ENCODE measurements around the gene CHN2. TPM values are rescaled to one million over a fixed set of nuclear protein-coding genes. Genes with fewer than 3 reads are reported as not detected.

Gene CHN2
- total RNA-seq, 2 donors from 2014 or later, result 7.0 to 29.1 TPM

DNA sequence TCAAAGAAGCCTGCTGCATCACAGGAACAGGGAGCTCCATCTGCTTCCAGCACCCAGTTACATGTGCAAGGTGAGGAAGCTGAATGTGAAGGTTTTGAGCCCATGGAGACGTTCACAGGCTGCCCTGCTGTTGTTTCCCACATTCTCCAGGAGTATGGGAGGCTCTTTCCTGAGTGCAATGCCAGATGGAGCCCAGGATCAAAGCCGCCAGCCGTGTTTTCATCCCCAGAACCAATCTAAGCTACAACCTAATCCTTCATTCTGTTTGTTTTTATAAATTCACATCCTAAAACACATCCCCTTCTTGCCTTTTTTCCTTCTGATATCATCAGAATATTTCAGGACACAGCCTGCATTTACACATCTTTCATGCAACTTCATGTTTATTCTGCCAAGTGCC lies 270.2 kb downstream of the CHN2 start:
- intact Hi-C loops (cut with DNase I), result no loop called here
- Histone ChIP-seq H3K27ac (no peak overlapping the region), H3K36me3 (no peaks in the 10 kb centered on the region), H3K4me3 (no peak overlapping the region), H3K27me3 (replicated peaks; ENCODE audit: insufficient read depth) (no peaks in the 10 kb centered on the region), H3K4me1 (replicated peaks) (no peaks in the 10 kb centered on the region), H3K9me3 (no peaks in the 10 kb centered on the region)
- DNase-seq (ENCODE audit: low spot score), result no peak
- TF ChIP-seq POLR2AphosphoS5 (IDR thresholded peaks at IDR 0.05) (no peak), POLR2A (IDR thresholded peaks at IDR 0.05) (no peak)
- TF ChIP-seq, protein P1, sequence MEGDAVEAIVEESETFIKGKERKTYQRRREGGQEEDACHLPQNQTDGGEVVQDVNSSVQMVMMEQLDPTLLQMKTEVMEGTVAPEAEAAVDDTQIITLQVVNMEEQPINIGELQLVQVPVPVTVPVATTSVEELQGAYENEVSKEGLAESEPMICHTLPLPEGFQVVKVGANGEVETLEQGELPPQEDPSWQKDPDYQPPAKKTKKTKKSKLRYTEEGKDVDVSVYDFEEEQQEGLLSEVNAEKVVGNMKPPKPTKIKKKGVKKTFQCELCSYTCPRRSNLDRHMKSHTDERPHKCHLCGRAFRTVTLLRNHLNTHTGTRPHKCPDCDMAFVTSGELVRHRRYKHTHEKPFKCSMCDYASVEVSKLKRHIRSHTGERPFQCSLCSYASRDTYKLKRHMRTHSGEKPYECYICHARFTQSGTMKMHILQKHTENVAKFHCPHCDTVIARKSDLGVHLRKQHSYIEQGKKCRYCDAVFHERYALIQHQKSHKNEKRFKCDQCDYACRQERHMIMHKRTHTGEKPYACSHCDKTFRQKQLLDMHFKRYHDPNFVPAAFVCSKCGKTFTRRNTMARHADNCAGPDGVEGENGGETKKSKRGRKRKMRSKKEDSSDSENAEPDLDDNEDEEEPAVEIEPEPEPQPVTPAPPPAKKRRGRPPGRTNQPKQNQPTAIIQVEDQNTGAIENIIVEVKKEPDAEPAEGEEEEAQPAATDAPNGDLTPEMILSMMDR (IDR thresholded peaks at IDR 0.05), result no peak
- WGBS, result 58% methylated on average over 3 of the region's 3 CpGs

DNA sequence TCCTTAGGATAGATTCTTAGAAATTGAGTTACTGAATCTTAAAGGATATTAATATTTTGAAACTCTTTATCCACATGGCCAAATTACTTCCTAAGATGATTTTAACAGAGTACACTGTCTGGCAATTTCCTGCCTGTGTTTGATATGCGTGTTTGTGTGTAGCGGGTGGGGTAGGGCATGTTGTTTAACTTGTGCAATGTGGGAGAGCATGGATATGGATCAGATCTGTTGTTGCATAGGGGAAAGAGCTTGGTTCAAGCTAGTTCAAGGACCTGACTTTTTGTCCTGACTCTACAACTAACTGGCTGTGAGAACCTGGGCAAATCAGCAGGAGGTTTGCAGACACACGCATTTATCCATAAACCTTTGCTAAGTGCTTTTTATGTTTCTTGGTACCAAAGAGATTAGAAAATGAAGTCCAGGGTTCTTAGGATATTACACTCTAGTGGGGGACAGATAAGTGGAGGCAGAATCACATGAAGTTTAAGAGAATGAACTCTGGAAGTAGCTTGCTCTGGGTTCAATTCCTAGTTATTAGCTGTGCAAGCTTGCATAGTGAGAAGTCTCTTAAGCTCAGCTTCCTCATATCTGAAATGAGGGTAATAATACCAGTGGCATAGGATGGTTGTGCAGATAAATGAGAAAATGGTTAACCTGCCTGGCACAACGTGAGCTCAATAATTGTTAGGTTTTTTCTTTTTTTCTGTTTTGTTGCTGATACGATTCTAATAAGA lies 272.8 kb downstream of the CHN2 start:
- Histone ChIP-seq H3K9me3 (no peaks in the 10 kb centered on the region), H3K4me1 (replicated peaks) (no peaks in the 10 kb centered on the region), H3K36me3 (no peaks in the 10 kb centered on the region), H3K4me3 (no peak overlapping the region), H3K27me3 (replicated peaks; ENCODE audit: insufficient read depth) (no peaks in the 10 kb centered on the region), H3K27ac (no peak overlapping the region)
- DNase-seq (ENCODE audit: low spot score), result no peak
- TF ChIP-seq, protein P1 (IDR thresholded peaks at IDR 0.05), result no peak
- no peak for TF ChIP-seq POLR2AphosphoS5 (IDR thresholded peaks at IDR 0.05)
- no peak for TF ChIP-seq POLR2A (IDR thresholded peaks at IDR 0.05)
- WGBS, result 95% methylated on average over 5 of the region's 5 CpGs
- intact Hi-C loops (cut with DNase I), result no loop called here

- Histone ChIP-seq H3K4me1 (replicated peaks) (no peaks in the 10 kb centered on the region), H3K27ac (no peak overlapping the region), H3K27me3 (replicated peaks; ENCODE audit: insufficient read depth) (no peaks in the 10 kb centered on the region), H3K4me3 (no peak overlapping the region), H3K36me3 (no peaks in the 10 kb centered on the region), H3K9me3 (no peaks in the 10 kb centered on the region)
- intact Hi-C loops (cut with DNase I), result no loop called here
- DNase-seq (ENCODE audit: low spot score), result no peak
- no peak for TF ChIP-seq POLR2AphosphoS5 (IDR thresholded peaks at IDR 0.05)
- TF ChIP-seq, protein P1 (IDR thresholded peaks at IDR 0.05), result no peak
- no peak for TF ChIP-seq POLR2A (IDR thresholded peaks at IDR 0.05)
- WGBS, result 81% methylated on average over 2 of the region's 2 CpGs
These were observed 273.6 kb downstream of the CHN2 start for GRCh38 chr7:29468196-29468595.

DNA sequence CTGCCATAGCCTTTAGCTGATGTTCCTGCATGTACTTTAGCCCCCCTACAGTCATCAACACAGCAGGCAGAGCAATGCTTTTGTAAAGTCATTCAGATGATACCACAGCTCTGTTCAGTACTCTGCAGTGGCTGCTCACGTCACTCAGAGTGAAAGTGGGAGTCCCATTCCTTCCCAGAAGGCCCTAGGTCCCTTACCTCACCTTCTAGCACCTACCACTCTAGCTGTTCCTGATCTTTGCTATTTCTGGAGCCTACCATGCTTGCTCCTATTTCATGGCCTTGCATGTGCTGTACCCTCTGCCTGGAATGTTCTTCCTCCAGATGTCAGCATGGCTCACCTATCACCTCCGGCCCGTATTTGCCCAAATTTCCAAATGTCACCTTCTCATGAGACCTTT lies 274.7 kb downstream of the CHN2 start:
- H3K27ac ChIP-seq, result no peak overlapping the region
- no peak for DNase-seq (ENCODE audit: low spot score)
- no peak overlapping the region for H3K4me3 ChIP-seq
- H3K4me1 ChIP-seq (replicated peaks), result no peaks in the 10 kb centered on the region
- no peaks in the 10 kb centered on the region for H3K36me3 ChIP-seq
- TF ChIP-seq, protein P1 (IDR thresholded peaks at IDR 0.05), result no peak
- TF ChIP-seq POLR2AphosphoS5 (IDR thresholded peaks at IDR 0.05) (no peak), POLR2A (IDR thresholded peaks at IDR 0.05) (no peak)
- H3K9me3 ChIP-seq, result no peaks in the 10 kb centered on the region
- intact Hi-C loops (cut with DNase I), result no loop called here
- WGBS, result 99% methylated on average over 3 of the region's 3 CpGs
- no peaks in the 10 kb centered on the region for H3K27me3 ChIP-seq (replicated peaks; ENCODE audit: insufficient read depth)

DNA sequence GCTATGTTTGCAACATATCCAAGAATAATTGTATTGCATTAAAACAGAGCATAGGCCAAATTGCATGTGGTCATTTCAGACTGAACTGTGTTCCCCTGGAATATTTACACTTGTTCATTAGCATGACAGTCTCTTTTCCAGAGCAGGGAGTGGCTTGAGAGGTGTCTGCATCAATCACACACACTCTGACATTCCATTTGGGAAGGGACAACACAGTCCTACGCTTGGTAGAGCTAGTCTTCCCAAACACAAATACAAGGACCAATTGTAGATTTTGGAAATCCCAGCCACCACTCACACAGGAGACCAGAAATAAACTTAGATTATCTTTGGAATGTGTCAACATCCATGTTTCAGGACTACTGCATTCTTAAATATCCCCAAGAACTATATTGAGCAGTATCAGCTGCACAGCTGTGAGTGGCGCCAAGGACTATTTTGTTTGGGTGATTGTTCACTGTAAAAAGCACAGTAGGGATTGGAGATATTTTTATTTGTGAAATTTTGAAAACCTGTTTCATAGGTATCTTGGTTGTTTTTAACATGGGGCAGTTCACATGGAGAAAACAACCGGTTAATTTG lies 275.5 kb downstream of the CHN2 start:
- no peak for DNase-seq (ENCODE audit: low spot score)
- no peak overlapping the region for H3K27ac ChIP-seq
- 94% methylated on average over 3 of the region's 3 CpGs for WGBS
- TF ChIP-seq POLR2A (IDR thresholded peaks at IDR 0.05) (no peak), POLR2AphosphoS5 (IDR thresholded peaks at IDR 0.05) (no peak)
- TF ChIP-seq, protein P1 (IDR thresholded peaks at IDR 0.05), result no peak
- no peaks in the 10 kb centered on the region for H3K4me1 ChIP-seq (replicated peaks)
- no peaks in the 10 kb centered on the region for H3K9me3 ChIP-seq
- intact Hi-C loops (cut with DNase I), result no loop called here
- no peaks in the 10 kb centered on the region for H3K27me3 ChIP-seq (replicated peaks; ENCODE audit: insufficient read depth)
- no peak overlapping the region for H3K4me3 ChIP-seq
- no peaks in the 10 kb centered on the region for H3K36me3 ChIP-seq

Measured in prostate gland (tissue), 2 donors.